NOMO-1 treated with DMSO at 0.1 percent for 48 hours (cell line): Measurements from ENCODE around the gene SIAH3.
A peak's percentile ranks its signal among the peaks of the same experiment; 100 is the strongest.

Experiments used
- DNase-seq: peaks from one replicate; lab custom pipeline; 2025; ENCODE audit not compliant: unreplicated experiment; lab: John Stamatoyannopoulos, UW

The SIAH3 gene

GRCh38 chr13:45825387-45825650, 26.2 kb downstream of the SIAH3 start:
- no peak for DNase-seq

GRCh38 chr13:45823583-45823982, 28.0 kb downstream of the SIAH3 start:
- no peak for DNase-seq

GRCh38 chr13:45821811-45822210, 29.7 kb downstream of the SIAH3 start:
- no peak for DNase-seq

GRCh38 chr13:45820106-45820838, 31.3 kb downstream of the SIAH3 start:
- DNase-seq, result no peak

- no peak for DNase-seq
Measured at GRCh38 chr13:45817833-45818232, 33.7 kb downstream of the SIAH3 start.

GRCh38 chr13:45816427-45816826, 35.1 kb downstream of the SIAH3 start:
- no peak for DNase-seq

GRCh38 chr13:45812695-45813372, 38.7 kb downstream of the SIAH3 start:
- DNase-seq, result no peak

GRCh38 chr13:45811891-45812694, 39.5 kb downstream of the SIAH3 start:
- no peak for DNase-seq

- no peak for DNase-seq
Measured at GRCh38 chr13:45809801-45810394, 41.7 kb downstream of the SIAH3 start.

- DNase-seq, result no peak
Measured at GRCh38 chr13:45808925-45809324, 42.6 kb downstream of the SIAH3 start.

- peak; percentile 67 for DNase-seq
Measured at GRCh38 chr13:45807520-45808099, 43.9 kb downstream of the SIAH3 start.

GRCh38 chr13:45800485-45800884, 51.1 kb downstream of the SIAH3 start:
- no peak for DNase-seq

GRCh38 chr13:45799451-45799850, 52.1 kb downstream of the SIAH3 start:
- no peak for DNase-seq

GRCh38 chr13:45798851-45799250, 52.7 kb downstream of the SIAH3 start:
- DNase-seq, result no peak

- no peak for DNase-seq
Measured at GRCh38 chr13:45796426-45797235, 54.9 kb downstream of the SIAH3 start.

- DNase-seq, result no peak
Measured at GRCh38 chr13:45792827-45793303, 58.7 kb downstream of the SIAH3 start.

- DNase-seq, result no peak
Measured at GRCh38 chr13:45788011-45788410, 63.5 kb downstream of the SIAH3 start.

- DNase-seq, result no peak
Measured at GRCh38 chr13:45787346-45787745, 64.2 kb downstream of the SIAH3 start.

GRCh38 chr13:45786293-45786920, 65.1 kb downstream of the SIAH3 start:
- no peak for DNase-seq
